Medulla oblongata (tissue), 1 donor: ENCODE measurements around the gene PLPP4.

Experiments used
- DNase-seq: peaks from one replicate; pipeline ENCODE4 v3.0.0-alpha.2; 2015; ENCODE audit errors: extremely low spot score

PLPP4 gene

GRCh38 chr10:120575411-120575810 is 118.4 kb downstream of the PLPP4 start:
- DNase-seq = no peak

DNA sequence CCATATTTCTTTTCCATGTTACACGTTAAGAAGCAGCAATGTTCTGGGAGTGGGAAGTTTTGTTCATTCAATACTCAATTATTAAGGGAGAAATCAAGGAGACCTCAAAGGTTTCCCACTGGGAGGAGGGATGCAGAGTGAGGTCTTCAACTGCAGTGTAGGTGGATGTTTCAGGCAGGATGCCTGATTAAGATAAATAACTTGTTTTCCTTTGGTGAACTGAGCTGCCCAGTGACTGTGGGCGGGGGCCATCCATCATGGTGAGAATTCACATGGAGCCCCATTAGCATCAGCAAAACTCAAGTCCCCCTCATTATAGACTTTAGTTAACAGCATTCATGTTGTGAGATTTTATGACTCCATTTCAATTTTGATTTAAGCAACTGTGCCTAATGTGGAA is 121.1 kb downstream of the PLPP4 start:
- DNase-seq = no peak

DNA sequence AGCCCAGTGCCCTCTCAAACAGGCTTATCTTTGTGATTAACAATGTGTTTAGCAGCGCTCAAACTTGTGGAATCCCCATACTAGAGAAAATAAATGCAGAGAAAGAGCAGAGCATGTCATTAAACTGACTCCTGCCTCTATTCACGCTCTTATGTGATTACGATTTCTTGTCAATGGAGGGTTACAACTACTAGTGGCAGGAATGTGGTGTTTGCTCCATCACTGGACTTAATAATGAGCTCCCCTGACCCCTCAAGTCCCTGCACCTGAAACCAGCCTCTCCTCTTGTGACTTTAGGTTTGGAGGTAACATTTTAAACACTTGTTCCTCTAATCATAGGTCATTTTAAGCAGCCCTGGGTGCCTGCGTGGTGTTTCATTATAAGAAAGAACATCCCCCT is 121.9 kb downstream of the PLPP4 start:
- no peak for DNase-seq

DNA sequence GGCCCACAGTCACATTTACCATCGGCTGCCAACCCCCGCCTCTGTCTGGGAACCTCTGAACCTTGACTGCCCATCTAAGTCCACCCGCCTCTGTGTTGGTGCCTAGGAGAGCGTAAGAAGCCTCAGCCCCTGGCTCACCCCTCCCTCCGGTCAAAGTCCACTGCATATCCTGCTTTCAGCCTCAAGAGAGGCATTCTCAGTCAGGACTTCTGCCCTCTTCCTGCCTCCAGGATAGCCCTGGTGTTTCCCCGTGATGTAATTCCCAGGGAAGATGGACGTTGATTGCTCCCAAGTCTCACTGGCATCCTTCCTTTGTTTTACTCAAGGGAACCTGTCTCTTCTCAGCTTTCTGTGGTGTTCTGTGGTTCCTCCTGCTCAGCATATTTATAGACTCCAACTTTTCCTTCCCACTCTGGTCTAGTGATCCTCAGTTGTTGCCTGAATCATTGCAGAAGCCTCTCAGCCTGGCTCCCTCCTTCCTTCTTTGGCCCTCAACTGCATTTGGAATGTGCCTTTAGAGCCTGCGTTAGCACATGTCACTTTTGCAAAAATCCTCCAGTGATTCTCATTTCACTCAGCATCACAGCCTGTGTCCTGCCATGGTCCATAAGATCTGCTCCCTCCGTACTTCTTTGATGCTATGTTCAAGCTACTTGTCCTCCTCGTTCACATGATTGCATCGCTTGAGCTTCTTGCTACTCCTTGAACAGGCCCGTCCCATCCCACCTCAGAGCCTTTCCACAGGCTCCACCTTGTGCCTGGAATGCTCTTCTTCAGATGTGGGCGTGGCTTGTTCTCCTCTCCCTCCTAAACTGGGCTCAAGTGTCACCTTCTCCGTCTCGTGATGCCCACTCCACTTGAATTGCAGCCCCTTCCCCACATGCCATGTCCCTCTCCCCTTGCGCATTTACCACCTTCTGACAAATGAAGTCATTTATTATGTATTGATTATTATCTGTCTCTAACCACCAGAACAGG is 124.2 kb downstream of the PLPP4 start:
- DNase-seq = no peak

DNA sequence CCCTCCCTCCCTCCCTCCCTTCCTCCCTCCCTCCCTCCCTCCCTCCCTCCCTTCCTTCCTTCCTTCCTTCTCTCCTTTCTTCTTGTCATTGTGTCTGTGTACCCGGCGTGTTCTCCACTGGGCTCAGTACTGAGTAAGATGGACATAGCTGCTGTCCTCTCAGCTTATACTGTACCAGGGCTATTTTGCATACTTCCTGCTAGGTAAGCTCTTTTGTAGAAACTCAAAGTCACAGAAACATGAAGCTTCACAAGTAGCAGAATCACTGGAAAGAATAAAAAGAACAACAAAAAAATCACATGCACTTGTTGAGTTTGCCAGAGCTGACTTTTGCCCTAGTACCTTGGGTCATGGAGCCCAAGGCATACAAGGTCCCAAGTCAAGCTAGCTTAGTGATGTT is 125.7 kb downstream of the PLPP4 start:
- no peak for DNase-seq

DNA sequence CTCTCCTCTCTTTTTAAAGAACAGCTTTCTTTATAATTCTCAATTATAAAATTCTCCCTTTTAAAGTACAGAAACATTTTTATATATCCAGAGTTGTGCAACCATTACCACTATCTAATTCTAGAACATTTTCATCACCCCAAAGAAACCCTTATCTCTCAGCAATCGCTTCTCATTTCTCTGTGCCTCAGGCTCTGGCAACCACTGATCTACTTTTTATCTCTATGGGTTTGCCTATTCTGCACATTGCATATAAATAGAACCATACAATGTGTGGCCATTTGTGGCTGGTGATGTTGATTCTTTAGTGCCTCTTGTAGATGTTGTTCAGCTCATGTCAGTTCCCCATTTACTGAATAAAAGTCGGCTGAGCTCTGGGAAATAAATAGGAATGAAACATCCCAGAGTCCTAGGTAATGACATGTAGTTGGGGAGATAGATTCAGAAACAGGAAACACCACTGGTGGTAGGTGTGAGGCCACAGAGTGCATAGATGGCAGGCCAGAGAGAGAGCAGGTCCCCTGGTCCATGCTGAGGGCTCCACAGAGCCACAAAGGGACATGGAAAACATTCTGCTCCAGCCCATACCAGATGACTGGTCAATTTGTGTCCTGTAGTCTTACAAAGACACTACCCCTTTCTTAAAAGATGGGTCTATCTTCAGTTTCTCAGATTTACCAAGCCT is 126.5 kb downstream of the PLPP4 start:
- DNase-seq = no peak

DNA sequence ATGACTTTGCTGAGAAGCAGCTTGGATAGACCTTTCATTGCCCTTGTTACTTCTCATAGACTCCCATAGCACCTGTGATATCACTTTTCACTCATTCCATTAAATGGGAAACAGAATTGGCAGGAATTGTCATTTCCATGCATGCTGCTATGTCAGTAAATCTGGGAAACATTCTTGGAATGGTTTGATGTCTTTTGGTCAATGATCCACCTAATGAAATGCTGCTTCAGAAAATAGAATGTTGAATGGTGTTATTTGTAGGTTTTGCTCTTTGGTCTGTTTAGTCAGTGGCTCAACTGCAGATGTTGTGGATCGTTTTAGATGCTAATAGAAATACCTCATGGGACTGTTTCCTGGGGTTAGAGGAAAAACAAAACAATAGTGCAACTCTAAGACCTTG is 127.8 kb downstream of the PLPP4 start:
- no peak for DNase-seq

- no peak for DNase-seq
Observed at GRCh38 chr10:120586471-120586872, 129.4 kb downstream of the PLPP4 start.

DNA sequence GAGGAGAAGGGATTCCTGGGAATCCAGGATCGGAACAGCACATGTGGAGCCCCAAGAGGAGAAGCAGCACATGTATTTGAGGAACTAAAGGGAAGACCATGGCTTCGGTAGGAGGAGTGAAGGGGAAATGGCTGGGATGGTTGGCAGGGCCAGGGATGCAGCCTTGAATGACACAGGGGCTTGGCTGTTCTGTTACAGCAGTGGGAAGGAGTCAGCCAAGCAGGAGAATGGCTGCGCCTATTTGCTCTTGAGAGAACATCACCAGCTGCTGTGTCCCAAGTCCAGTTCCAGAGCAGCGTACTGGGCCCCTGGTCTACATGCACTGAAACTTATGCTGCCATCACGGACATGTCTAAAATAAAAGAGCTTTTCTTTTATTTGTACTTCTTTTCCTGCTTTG is 130.0 kb downstream of the PLPP4 start:
- no peak for DNase-seq

- DNase-seq = no peak
Observed at GRCh38 chr10:120588311-120588710, 131.3 kb downstream of the PLPP4 start.

GRCh38 chr10:120593693-120594092 is 136.7 kb downstream of the PLPP4 start:
- no peak for DNase-seq

DNA sequence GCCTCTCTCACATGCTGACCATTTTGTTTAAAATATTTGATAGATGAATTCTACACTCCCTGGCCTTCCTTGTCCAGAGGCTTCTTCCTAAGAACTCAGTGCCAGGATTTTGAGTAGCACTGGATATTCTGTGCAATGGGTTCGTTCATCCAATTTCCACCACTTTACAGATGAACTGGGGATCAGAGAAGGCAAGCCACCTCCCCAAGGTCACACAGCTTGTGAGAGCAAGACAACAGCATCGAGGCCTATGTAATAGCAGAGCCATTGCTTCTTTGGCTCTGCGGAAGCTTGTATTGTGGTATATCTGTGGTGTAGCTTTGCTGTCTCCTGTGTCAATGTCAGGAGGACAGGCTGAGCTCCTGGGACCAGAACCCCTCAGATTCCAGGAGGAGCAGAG is 140.9 kb downstream of the PLPP4 start:
- no peak for DNase-seq

- DNase-seq = no peak
Observed at GRCh38 chr10:120598386-120598785, 141.4 kb downstream of the PLPP4 start.

DNA sequence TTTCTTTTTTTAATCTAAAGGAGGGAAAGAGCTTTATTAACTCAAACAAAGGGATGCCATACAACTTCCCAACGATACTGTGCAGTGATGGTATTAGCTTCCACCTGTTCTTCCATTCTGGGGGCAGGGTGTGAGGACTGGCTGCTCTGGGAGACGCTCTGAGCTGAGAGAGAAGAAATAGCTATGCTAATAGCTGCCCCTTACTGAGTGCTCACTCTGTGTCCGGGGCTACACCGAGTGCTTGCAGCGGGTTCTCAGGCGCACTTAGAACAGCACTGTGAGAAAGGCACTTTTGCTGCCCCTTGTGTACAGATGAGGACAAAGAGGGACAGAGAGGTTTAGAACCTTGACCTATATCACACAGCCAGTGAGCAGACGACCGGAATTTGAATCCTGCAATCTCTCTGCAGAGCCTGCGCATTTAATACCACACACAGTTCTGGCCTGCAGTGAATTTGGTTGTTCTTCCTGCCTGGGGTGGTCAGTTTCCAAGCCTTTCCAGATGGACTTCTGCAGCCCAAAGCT is 142.2 kb downstream of the PLPP4 start:
- no peak for DNase-seq

DNA sequence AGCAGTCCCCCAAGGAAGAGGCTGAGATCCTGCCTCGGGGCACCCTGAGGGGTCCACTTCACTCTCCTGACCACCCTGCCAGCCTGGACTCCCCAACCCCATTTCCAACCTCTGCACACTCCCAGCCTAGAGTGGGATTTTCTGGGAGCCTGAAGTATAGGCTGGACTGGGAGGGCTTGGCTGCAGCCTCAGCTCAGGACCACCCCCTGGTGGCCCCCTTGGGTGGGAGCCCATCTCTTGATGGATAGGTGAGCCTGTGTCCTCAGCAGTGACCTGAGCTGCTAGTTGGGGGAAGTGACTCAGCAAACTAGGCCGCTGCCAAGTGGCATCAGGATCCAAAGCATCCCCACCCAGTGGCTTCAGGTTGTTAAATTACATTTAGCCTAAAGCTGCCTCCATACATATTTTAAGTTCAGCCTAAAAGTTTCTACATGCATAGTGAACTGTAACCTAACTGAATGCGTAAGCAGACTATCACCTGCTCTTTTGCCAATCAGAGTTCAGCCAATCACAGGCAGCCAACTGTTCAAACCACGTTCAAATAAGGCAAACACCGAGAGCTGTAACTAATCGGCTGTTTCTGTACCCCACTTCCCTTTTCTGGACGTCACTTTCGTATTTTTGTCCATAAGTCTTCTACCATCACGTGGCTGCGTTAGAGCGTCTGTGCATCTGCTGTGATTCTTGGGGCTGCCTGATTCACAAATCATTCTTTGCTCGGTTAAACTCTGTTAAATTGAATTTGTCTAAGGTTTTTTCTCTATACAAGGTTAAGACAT is 144.0 kb downstream of the PLPP4 start:
- DNase-seq = peak; percentile 54

- no peak for DNase-seq
Observed at GRCh38 chr10:120601999-120602398, 145.0 kb downstream of the PLPP4 start.

- no peak for DNase-seq
Observed at GRCh38 chr10:120605410-120605809, 148.4 kb downstream of the PLPP4 start.

DNA sequence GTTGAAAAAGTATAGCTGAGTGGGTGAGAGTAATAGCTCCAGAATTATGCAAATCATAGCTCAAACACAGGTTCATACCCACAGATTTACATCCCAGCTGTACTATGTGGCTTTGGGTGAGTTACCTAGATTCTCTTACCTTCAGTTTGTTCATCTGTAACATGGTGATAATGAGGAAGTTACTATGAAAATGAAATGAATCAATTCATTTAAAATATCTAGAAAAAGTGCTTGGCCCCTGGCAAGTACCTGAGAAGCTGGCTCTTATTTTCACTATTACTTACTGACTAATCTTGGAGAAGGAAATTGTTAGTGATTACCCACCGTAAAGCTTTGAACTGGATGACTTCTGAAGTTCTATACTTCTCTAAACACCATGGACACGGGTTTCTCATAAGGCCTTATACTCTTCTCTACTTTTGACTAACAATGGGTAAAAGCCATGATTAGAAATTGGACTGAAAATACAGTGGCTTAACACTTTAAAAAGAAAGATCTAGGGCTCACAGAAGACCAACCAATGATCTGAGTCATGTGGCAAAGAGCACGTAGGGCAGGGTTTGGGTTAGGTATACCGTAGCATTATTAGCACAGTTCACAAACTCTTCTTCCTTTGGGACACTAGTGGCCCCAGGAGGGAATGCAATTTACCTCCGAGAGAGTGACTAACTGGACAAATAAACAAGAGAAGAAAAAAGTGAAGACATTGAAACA is 149.2 kb downstream of the PLPP4 start:
- no peak for DNase-seq

- no peak for DNase-seq
Observed at GRCh38 chr10:120607016-120607709, 150.1 kb downstream of the PLPP4 start.
